Right atrium auricular region (tissue), 2 donors: Measurements from ENCODE around the gene LRP1-AS. TPM values are rescaled to one million over a fixed set of nuclear protein-coding genes. Genes with fewer than 3 reads are reported as not detected.
A peak's percentile ranks its signal among the peaks of the same experiment; 100 is the strongest.

ENCODE experiments used
- DNase-seq: peaks from one replicate; pipeline ENCODE4 v3.0.0-alpha.2; 2019; ENCODE audit warnings: low spot score
- H3K27ac ChIP-seq, 2 donors: fragments of 200-600 bp; sonication (generic); 1 replicate in 1 of 2; 2 replicates in 1 of 2; pipeline ENCODE4 v1.5.1; 2016 to 2019
- H3K27me3 ChIP-seq, 2 donors: fragments of 200-600 bp; sonication (generic); one replicate each; pipeline versions ENCODE4 v1.5.1 to v1.6.0; 2017 to 2019
- H3K36me3 ChIP-seq: fragments of 200-600 bp; sonication (generic); one replicate; pipeline ENCODE4 v1.5.1; 2016
- H3K4me1 ChIP-seq, 2 donors: fragments of 200-600 bp; sonication (generic); one replicate each; pipeline versions ENCODE4 v1.5.1 to v1.6.0; 2017 to 2019
- H3K4me3 ChIP-seq, 2 donors: fragments of 200-600 bp; sonication (generic); 1 replicate in 1 of 2; 2 replicates in 1 of 2; pipeline ENCODE4 v1.5.1; 2017 to 2019; ENCODE audit warnings: mild to moderate bottlenecking in 1 of 2, moderate library complexity in 1 of 2
- H3K9me3 ChIP-seq, 2 donors: fragments of 200-600 bp; sonication (generic); one replicate each; pipeline ENCODE4 v1.5.1; 2019
- total RNA-seq, 2 donors: library from RNA; depleted of rRNA; stranded (reverse); fragments of >200 nt; gene quantifications; one replicate each; pipeline ENCODE4 v1.1.0, GENCODE V29; 2016
- TF ChIP-seq, protein P1 (sequence below), 2 donors: fragments of 200-600 bp; sonication (generic); IDR thresholded peaks; one replicate each; pipeline ENCODE4 v1.5.1; 2019; ENCODE audit warnings: antibody characterized with exemption in 2 of 2

Gene LRP1-AS
- total RNA-seq, 2 donors from 2014 or later: not detected

DNA sequence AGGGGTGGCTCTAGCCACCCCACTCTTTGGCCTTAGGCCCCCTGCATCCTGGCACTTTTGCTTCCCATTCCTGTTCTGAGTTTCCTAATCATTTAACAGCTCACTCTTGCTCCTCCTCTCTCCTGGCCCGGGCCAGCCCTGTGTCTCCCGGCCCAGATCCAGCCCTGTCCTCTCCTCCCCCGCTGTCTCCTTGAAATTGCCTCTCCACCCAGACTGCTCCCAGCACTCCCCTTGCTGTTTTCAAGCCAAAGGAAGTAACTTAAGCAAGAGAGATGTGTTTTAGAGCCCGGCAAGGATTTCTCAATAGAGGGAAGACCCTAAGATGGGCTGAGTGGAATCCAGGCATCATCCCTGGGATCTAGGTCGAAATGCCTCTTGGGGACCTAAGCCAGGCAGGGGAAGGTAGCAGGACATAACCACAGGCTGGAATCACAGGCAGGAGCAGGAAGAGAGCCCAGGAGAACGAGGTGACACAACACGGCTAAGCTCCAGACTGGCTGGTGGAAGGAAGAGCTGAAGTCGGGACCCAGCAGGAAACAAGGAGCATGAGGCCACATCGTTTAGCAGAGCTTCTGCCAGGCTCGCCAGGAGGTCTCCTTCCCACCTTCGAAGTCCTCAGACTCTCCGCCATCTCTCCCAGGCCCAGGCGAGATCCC is 2.0 kb upstream of the LRP1-AS start:
- Histone ChIP-seq H3K36me3 (peaks cover 38% of the 10 kb centered on the region), H3K9me3 (no peaks in the 10 kb centered on the region), H3K4me1 (peaks cover 0 to 84% of the 10 kb centered on the region in 2 donors), H3K4me3 (no peak overlapping the region), H3K27me3 (no peaks in the 10 kb centered on the region), H3K27ac (peak overlapping the region; percentile 72 to 87)
- peak; percentile 88 for DNase-seq
- TF ChIP-seq, protein P1, sequence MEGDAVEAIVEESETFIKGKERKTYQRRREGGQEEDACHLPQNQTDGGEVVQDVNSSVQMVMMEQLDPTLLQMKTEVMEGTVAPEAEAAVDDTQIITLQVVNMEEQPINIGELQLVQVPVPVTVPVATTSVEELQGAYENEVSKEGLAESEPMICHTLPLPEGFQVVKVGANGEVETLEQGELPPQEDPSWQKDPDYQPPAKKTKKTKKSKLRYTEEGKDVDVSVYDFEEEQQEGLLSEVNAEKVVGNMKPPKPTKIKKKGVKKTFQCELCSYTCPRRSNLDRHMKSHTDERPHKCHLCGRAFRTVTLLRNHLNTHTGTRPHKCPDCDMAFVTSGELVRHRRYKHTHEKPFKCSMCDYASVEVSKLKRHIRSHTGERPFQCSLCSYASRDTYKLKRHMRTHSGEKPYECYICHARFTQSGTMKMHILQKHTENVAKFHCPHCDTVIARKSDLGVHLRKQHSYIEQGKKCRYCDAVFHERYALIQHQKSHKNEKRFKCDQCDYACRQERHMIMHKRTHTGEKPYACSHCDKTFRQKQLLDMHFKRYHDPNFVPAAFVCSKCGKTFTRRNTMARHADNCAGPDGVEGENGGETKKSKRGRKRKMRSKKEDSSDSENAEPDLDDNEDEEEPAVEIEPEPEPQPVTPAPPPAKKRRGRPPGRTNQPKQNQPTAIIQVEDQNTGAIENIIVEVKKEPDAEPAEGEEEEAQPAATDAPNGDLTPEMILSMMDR (IDR thresholded peaks at IDR 0.05): no peak

DNA sequence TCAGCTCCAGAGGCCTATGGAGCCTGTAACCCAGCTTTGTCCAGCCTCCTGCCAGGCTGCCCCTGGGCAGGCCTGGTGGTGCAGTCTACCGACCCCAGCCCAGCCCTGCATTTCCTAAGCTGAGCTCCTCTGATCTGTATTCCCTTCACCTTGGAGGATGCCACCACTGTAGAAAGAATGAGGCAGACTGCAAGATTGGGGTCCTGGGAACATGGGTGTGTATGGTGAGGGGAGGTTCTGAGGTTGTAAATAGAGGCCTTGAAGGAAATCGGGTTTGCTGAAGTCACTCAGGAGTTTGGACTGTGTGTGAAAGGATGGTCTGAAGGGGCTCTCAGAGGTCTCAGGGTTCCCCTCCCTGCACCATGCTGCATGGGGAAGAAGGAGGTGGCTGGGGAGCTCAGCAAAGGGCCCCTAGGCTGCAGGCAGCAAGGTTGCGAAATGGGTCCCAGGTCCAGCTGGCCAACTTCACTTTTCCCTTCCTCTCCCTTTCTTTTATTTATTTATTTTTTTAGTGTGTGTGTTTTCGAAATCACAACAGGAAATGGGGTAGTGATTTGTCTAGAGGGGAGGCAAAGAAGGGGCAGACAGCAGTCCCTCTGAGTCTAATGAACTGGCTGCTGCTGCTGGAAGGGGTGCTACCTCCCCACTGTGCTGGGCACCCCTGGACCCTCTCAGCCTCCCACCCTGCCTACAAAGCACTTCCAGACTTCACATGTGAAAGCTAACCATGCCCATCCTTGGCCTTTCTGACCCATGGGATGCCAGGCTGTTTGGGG is 1.2 kb upstream of the LRP1-AS start:
- Histone ChIP-seq H3K9me3 (no peaks in the 10 kb centered on the region), H3K27me3 (no peaks in the 10 kb centered on the region), H3K27ac (peak overlapping the region; percentile 72 to 87), H3K4me1 (peaks cover 0 to 84% of the 10 kb centered on the region in 2 donors), H3K36me3 (peaks cover 38% of the 10 kb centered on the region), H3K4me3 (no peak overlapping the region)
- peak; percentile 84 for DNase-seq
- TF ChIP-seq, protein P1 (IDR thresholded peaks at IDR 0.05): no peak

DNA sequence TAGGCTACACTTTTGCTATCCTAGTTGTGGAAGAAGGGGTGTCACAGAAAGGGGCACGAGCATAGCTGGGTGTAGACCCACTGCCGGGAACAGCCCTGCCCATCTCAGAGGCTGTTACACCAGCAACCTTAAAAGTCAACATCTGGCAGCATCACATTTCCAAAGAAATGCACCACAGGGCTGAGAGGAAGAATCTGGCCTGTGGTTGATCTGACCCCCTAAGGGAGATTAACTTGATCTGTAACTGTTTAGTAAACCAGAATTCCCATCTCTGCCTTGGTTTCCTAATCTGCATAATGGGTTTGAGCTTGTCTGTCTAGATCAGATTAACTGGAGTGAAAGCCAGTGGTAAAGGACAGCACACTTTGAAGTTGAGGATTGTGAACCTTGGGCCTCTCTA is 1.3 kb downstream of the LRP1-AS start:
- H3K36me3 ChIP-seq: peaks cover 63% of the 10 kb centered on the region
- H3K27me3 ChIP-seq: no peaks in the 10 kb centered on the region
- TF ChIP-seq, protein P1 (IDR thresholded peaks at IDR 0.05): no peak
- no peaks in the 10 kb centered on the region for H3K9me3 ChIP-seq
- H3K27ac ChIP-seq: peak overlapping the region in 1 of 2 donors; percentile 87
- peaks cover 0 to 75% of the 10 kb centered on the region in 2 donors for H3K4me1 ChIP-seq
- DNase-seq: no peak
- no peak overlapping the region for H3K4me3 ChIP-seq

DNA sequence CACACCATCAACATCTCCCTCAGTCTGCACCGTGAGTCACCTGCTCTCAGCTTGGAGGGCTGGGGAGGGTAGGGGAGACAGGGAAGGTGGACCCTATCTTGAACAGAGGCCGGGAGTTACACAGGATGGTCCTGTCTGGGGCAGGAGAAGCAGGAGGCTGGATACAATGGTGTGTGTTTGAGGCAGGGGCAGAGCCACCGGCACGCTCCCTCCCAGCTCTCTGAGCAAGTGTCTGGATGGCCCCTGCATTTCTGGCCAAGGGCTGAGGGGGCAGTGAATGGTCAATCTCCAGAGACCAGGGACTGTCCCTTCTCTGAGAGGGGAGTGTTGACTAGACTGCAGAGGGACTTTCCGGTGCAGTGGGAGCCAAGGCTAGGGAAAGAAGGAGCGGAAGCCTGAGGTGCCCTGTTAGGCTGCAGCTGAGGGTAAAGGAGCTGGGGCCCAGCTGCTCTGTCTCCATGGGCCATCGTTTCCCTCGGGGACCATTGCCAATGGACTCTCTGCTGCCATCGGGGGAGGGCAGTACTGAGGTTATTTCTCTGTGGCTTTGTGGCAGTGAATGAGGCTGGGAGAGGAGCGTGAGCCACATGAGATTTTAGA is 1.9 kb downstream of the LRP1-AS start:
- peak overlapping the region in 1 of 2 donors; percentile 87 for H3K27ac ChIP-seq
- peaks cover 69% of the 10 kb centered on the region for H3K36me3 ChIP-seq
- H3K9me3 ChIP-seq: no peaks in the 10 kb centered on the region
- H3K27me3 ChIP-seq: no peaks in the 10 kb centered on the region
- peaks cover 0 to 75% of the 10 kb centered on the region in 2 donors for H3K4me1 ChIP-seq
- H3K4me3 ChIP-seq: no peak overlapping the region
- TF ChIP-seq, protein P1 (IDR thresholded peaks at IDR 0.05): no peak
- DNase-seq: no peak

DNA sequence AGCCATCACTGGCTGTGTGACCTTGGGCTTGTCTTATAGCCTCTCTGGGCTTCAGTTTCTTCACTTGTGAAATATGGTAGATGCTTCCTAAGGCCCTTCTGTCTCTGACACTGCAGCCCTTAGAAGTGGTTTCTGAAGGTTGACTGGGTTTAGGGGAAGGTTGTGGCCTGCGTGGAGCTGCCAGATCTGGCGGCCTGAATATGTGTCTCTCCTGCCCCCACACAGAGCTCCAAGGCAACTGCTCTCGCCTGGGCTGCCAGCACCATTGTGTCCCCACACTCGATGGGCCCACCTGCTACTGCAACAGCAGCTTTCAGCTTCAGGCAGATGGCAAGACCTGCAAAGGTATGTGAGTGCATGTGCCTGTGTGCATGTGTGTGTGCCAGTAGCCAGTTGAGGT is 4.0 kb downstream of the LRP1-AS start:
- DNase-seq: no peak
- no peaks in the 10 kb centered on the region for H3K27me3 ChIP-seq
- H3K4me1 ChIP-seq: peaks cover 0 to 75% of the 10 kb centered on the region in 2 donors
- H3K9me3 ChIP-seq: no peaks in the 10 kb centered on the region
- H3K4me3 ChIP-seq: no peak overlapping the region
- TF ChIP-seq, protein P1 (IDR thresholded peaks at IDR 0.05): no peak
- H3K36me3 ChIP-seq: peaks cover 83% of the 10 kb centered on the region
- H3K27ac ChIP-seq: peak overlapping the region in 1 of 2 donors; percentile 48
